Measurements from ENCODE around the gene MYPOP.
A peak's percentile ranks its signal among the peaks of the same experiment; 100 is the strongest.

The MYPOP gene

GRCh38 chr19:45901912-45902650, at the start of gene MYPOP:
Gene MYPOP (minus strand): TSS chr19:45902613. CDS start chr19:45901773, 840 bp downstream.
- H3K4me3 ChIP-seq (ENCODE audit: low read depth, low read length), result peak within 1 kb of the TSS; percentile 63
- TF ChIP-seq CTCF (IDR thresholded peaks at IDR 0.05; ENCODE audit: borderline replicate concordance, insufficient read depth, low read depth, low read length), result no peak

- H3K4me3 ChIP-seq (ENCODE audit: low read depth, low read length), result no peak overlapping the region
- TF ChIP-seq CTCF (IDR thresholded peaks at IDR 0.05; ENCODE audit: borderline replicate concordance, insufficient read depth, low read depth, low read length), result no peak
Observed at GRCh38 chr19:45947926-45948325, 45.5 kb upstream of the MYPOP start.

- no peak overlapping the region for H3K4me3 ChIP-seq (ENCODE audit: low read depth, low read length)
- no peak for TF ChIP-seq CTCF (IDR thresholded peaks at IDR 0.05; ENCODE audit: borderline replicate concordance, insufficient read depth, low read depth, low read length)
Observed at GRCh38 chr19:45940515-45940805, 38.0 kb upstream of the MYPOP start.

- no peak overlapping the region for H3K4me3 ChIP-seq (ENCODE audit: low read depth, low read length)
- no peak for TF ChIP-seq CTCF (IDR thresholded peaks at IDR 0.05; ENCODE audit: borderline replicate concordance, insufficient read depth, low read depth, low read length)
Observed at GRCh38 chr19:45939792-45940514, 37.5 kb upstream of the MYPOP start.

- H3K4me3 ChIP-seq (ENCODE audit: low read depth, low read length), result no peak overlapping the region
- TF ChIP-seq CTCF (IDR thresholded peaks at IDR 0.05; ENCODE audit: borderline replicate concordance, insufficient read depth, low read depth, low read length), result no peak
Observed at GRCh38 chr19:45938733-45939319, 36.4 kb upstream of the MYPOP start.

- TF ChIP-seq CTCF (IDR thresholded peaks at IDR 0.05; ENCODE audit: borderline replicate concordance, insufficient read depth, low read depth, low read length), result no peak
- H3K4me3 ChIP-seq (ENCODE audit: low read depth, low read length), result no peak overlapping the region
Observed at GRCh38 chr19:45935267-45935666, 32.9 kb upstream of the MYPOP start.

All from GM12875 (cell line).